ENCODE results near the gene CASKIN2.

DNA sequence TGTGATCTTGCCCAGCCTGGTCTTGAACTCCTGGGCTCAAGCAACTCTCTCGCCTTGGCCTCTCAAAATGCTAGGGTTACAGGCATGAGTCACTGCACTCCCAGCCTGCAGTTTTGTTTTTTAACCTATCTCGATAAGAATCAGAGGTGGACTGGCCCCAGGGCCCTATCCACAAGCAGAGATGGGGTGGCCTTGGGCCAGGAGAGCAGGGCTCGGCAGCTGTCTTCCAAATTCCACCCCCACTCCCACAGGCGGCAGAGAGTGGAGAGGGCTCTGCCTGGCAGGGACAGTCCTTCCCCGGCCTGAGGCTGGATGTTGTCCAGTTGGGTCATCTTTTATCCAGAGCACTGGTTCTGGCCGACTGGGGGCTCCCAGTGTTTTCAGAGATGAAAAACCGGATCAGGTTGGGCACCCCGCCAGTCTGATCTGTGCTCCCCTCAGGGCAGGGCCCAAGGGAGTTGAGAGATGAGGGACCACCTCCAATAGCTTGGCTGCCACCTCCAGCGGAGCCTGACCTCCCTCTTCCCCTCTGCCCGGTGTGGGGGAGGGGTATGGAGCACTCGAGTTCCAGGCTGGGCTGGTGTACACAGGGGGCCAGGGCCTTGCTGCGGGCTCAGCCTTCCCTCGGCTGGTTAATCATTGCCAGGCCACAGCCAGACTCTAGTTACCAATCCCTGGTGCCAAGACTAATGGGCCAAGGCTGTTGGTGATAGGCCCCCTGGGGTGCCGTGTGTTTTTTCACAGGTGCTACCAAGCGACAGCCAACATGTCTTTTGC is 41.9 kb upstream of the CASKIN2 start:
- TF ChIP-seq POLR2A (IDR thresholded peaks at IDR 0.05) = no peak
- TF ChIP-seq, protein P1, sequence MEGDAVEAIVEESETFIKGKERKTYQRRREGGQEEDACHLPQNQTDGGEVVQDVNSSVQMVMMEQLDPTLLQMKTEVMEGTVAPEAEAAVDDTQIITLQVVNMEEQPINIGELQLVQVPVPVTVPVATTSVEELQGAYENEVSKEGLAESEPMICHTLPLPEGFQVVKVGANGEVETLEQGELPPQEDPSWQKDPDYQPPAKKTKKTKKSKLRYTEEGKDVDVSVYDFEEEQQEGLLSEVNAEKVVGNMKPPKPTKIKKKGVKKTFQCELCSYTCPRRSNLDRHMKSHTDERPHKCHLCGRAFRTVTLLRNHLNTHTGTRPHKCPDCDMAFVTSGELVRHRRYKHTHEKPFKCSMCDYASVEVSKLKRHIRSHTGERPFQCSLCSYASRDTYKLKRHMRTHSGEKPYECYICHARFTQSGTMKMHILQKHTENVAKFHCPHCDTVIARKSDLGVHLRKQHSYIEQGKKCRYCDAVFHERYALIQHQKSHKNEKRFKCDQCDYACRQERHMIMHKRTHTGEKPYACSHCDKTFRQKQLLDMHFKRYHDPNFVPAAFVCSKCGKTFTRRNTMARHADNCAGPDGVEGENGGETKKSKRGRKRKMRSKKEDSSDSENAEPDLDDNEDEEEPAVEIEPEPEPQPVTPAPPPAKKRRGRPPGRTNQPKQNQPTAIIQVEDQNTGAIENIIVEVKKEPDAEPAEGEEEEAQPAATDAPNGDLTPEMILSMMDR (IDR thresholded peaks at IDR 0.05) = no peak
